GM12801 (cell line): ENCODE measurements around the gene CALY.

Experiments
- CTCF ChIP-seq: IDR thresholded peaks from one replicate; pipeline ENCODE4 v1.5.1; 2011; ENCODE audit warnings: control low read depth; ENCODE audit not compliant: insufficient read length; ENCODE audit errors: extremely low read depth

Gene CALY

GRCh38 chr10:133338080-133339071, 1.7 kb upstream of the CALY start:
- no peak for TF ChIP-seq CTCF

DNA sequence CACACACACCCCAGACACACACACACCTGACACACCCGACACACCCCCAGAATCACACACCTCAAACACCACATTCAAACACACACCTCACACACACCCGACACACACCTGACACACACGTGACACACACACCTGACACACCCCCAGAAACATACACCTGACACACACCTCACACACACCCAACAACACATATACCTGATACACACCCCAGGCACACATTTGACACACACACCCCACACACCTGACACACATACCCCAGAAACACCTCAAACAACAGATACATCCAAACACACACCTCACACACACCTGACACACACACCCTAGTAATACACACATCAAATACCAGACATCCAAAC, 652 bp upstream of the CALY start:
- TF ChIP-seq CTCF, result no peak

GRCh38 chr10:133336118-133336576, 549 bp downstream of the CALY start:
- TF ChIP-seq CTCF, result no peak

- TF ChIP-seq CTCF, result no peak
Measured at GRCh38 chr10:133335246-133336117, 1.2 kb downstream of the CALY start.

GRCh38 chr10:133334503-133335245, 2.0 kb downstream of the CALY start:
- no peak for TF ChIP-seq CTCF

- no peak for TF ChIP-seq CTCF
Measured at GRCh38 chr10:133332936-133333699, 3.6 kb downstream of the CALY start.
